SK-N-SH (cell line): ENCODE measurements around the gene LIMS2. TPM values are rescaled to one million over a fixed set of nuclear protein-coding genes. Genes with fewer than 3 reads are reported as not detected.

ENCODE experiments used
- CTCF ChIA-PET: fragments of 300-600, 350-600 bp; formaldehyde crosslinking; extraction: SDS; loops from one replicate; lab custom pipeline; 2021; lab: Yijun Ruan, JAX
- POLR2A ChIA-PET: fragments of 350-600 bp; sonication (Branson Sonifier 250); formaldehyde crosslinking; extraction: SDS; loops from one replicate; lab custom pipeline; 2020; ENCODE audit warnings: antibody characterized with exemption, inconsistent platforms; lab: Yijun Ruan, JAX
- DNase-seq: peaks from one replicate; pipeline ENCODE4 v3.0.0; 2012
- H2AFZ ChIP-seq: fragments of 200-600 bp; sonication (generic); 2 replicates; pipeline ENCODE4 v1.8.1; 2016; ENCODE audit warnings: antibody characterized with exemption, mild to moderate bottlenecking, low read depth
- H3F3A ChIP-seq: fragments of 200-600 bp; sonication (generic); replicated peaks from 2 replicates; pipeline ENCODE3; 2016; ENCODE audit warnings: antibody characterized with exemption, mild to moderate bottlenecking; ENCODE audit not compliant: insufficient read depth
- H3K27ac ChIP-seq, 2 experiments: fragments of 200-500 bp in 1 of 2; fragments of 200-600 bp in 1 of 2; sonication (Bioruptor generic) in 1 of 2; sonication (generic), shearing (Covaris generic) in 1 of 2; 2 replicates each; pipeline versions ENCODE4 v1.5.1 to v1.6.1; 2014 to 2016; ENCODE audit warnings: low read depth in 2 of 2, inconsistent platforms in 1 of 2, low read length in 1 of 2, mild to moderate bottlenecking in 1 of 2, mixed read lengths in 1 of 2
- H3K27me3 ChIP-seq: fragments of 200-600 bp; sonication (generic), shearing (Covaris generic); 2 replicates; pipeline ENCODE4 v1.6.1; 2016; ENCODE audit warnings: mixed run types; ENCODE audit not compliant: insufficient read depth
- H3K36me3 ChIP-seq, 2 experiments: fragments of 200-500 bp in 1 of 2; fragments of 200-600 bp in 1 of 2; sonication (Bioruptor generic) in 1 of 2; sonication (generic) in 1 of 2; replicated peaks in 1 of 2; 2 replicates each; pipeline versions ENCODE3 to v1.5.1; 2014 to 2016; ENCODE audit warnings: low read length in 1 of 2, mild to moderate bottlenecking in 1 of 2; ENCODE audit not compliant: insufficient read depth in 2 of 2, control insufficient read depth in 1 of 2
- H3K4me1 ChIP-seq, 2 experiments: fragments of 200-500 bp in 1 of 2; fragments of 200-600 bp in 1 of 2; sonication (Bioruptor generic) in 1 of 2; sonication (generic), shearing (Covaris generic) in 1 of 2; 2 replicates each; pipeline versions ENCODE4 v1.5.1 to v1.6.1; 2014 to 2016; ENCODE audit warnings: low read depth in 1 of 2, low read length in 1 of 2, mixed run types in 1 of 2; ENCODE audit not compliant: insufficient read depth in 2 of 2, control insufficient read depth in 1 of 2
- H3K4me2 ChIP-seq: fragments of 200-600 bp; sonication (generic), shearing (Covaris generic); 2 replicates; pipeline ENCODE4 v1.6.1; 2017; ENCODE audit warnings: mixed run types
- H3K4me3 ChIP-seq, 2 experiments: fragments of 200-500 bp in 1 of 2; fragments of 200-600 bp in 1 of 2; sonication (Bioruptor generic) in 1 of 2; sonication (generic), shearing (Covaris generic) in 1 of 2; 2 replicates each; pipeline versions ENCODE4 v1.5.1 to v1.8.1; 2014 to 2016; ENCODE audit warnings: low read depth in 2 of 2, inconsistent platforms in 1 of 2, low read length in 1 of 2, mild to moderate bottlenecking in 1 of 2, mixed read lengths in 1 of 2, moderate library complexity in 1 of 2
- H3K79me2 ChIP-seq: fragments of 200-600 bp; sonication (generic); 2 replicates; pipeline ENCODE4 v1.8.1; 2017; ENCODE audit warnings: mild to moderate bottlenecking; ENCODE audit not compliant: insufficient read depth
- H3K9ac ChIP-seq: fragments of 200-600 bp; sonication (generic); 2 replicates; pipeline ENCODE4 v1.6.1; 2017; ENCODE audit warnings: mixed run types
- H3K9me2 ChIP-seq: fragments of 200-600 bp; sonication (generic); 2 replicates; pipeline ENCODE4 v1.6.1; 2017; ENCODE audit warnings: mixed run types
- H3K9me3 ChIP-seq: fragments of 200-600 bp; sonication (generic); 2 replicates; pipeline ENCODE4 v1.6.1; 2017; ENCODE audit warnings: mixed run types, mild to moderate bottlenecking, moderate library complexity
- H4K20me1 ChIP-seq: fragments of 200-600 bp; sonication (generic); 2 replicates; pipeline ENCODE4 v1.6.1; 2017; ENCODE audit warnings: mild to moderate bottlenecking, mixed run types; ENCODE audit not compliant: insufficient read depth
- CHD2 ChIP-seq: fragments of 150-350 bp; IDR thresholded peaks from 2 replicates; pipeline ENCODE4 v1.6.1; 2018; ENCODE audit warnings: low read length; ENCODE audit not compliant: partially characterized antibody
- EP300 ChIP-seq, 2 experiments: IDR thresholded peaks; 2 replicates each; pipeline versions ENCODE4 v1.4.0 to v1.6.1; 2012; ENCODE audit warnings: borderline replicate concordance in 1 of 2, low read depth in 1 of 2, low read length in 1 of 2
- EZH2phosphoT487 ChIP-seq: fragments of 200-600 bp; sonication (generic); IDR thresholded peaks from 2 replicates; pipeline ENCODE4 v1.6.1; 2017; ENCODE audit warnings: low read depth, mixed run types, mild to moderate bottlenecking, antibody characterized with exemption, moderate library complexity, borderline replicate concordance
- FOSL2 ChIP-seq: IDR thresholded peaks from 2 replicates; pipeline ENCODE4 v1.4.0; 2012; ENCODE audit warnings: low read depth, mild to moderate bottlenecking, moderate library complexity, borderline replicate concordance
- FOXJ3 ChIP-seq: sonication (generic); formaldehyde crosslinking; IDR thresholded peaks from 2 replicates; pipeline ENCODE4 v1.5.1; 2020; ENCODE audit warnings: mild to moderate bottlenecking, missing genetic modification reagents
- FOXM1 ChIP-seq: IDR thresholded peaks from 2 replicates; pipeline ENCODE4 v1.4.0; 2012; ENCODE audit warnings: low read depth, mild to moderate bottlenecking
- GATA2 ChIP-seq: sonication (generic); formaldehyde crosslinking; IDR thresholded peaks from 2 replicates; pipeline ENCODE4 v1.5.0; 2020; ENCODE audit warnings: mild to moderate bottlenecking, missing genetic modification reagents
- MXI1 ChIP-seq: IDR thresholded peaks from 2 replicates; pipeline ENCODE4 v1.6.1; 2012; ENCODE audit warnings: mild to moderate bottlenecking, low read depth, low read length, improper control_type of control experiment
- RAD21 ChIP-seq: IDR thresholded peaks from 2 replicates; pipeline ENCODE4 v1.6.1; 2012; ENCODE audit warnings: mild to moderate bottlenecking, low read length
- RCOR1 ChIP-seq: fragments of 150-350 bp; IDR thresholded peaks from 2 replicates; pipeline ENCODE4 v1.6.1; 2017; ENCODE audit warnings: antibody characterized with exemption, low read length
- RFX5 ChIP-seq: IDR thresholded peaks from 2 replicates; pipeline ENCODE4 v1.6.1; 2012; ENCODE audit warnings: mild to moderate bottlenecking, improper control_type of control experiment, low read length
- TCF12 ChIP-seq: IDR thresholded peaks from 2 replicates; pipeline ENCODE4 v1.4.0; 2012
- TEAD4 ChIP-seq: IDR thresholded peaks from 2 replicates; pipeline ENCODE4 v1.4.0; 2012; ENCODE audit warnings: mild to moderate bottlenecking, borderline replicate concordance; ENCODE audit not compliant: insufficient read depth
- YY1 ChIP-seq: IDR thresholded peaks from 2 replicates; pipeline ENCODE4 v1.4.0; 2012; ENCODE audit warnings: low read depth, mild to moderate bottlenecking
- WGBS: methylation state at CpG from one replicate; pipeline ENCODE4 v1.1.6; 2017; ENCODE audit warnings: low lambda C conversion rate; 5-methylcytosine and 5-hydroxymethylcytosine counted together
- polyA plus RNA-seq, 3 experiments: library from polyadenylated mRNA; depleted of rRNA; stranded (reverse); fragments of >200 nt; gene quantifications; 2 replicates each; pipeline ENCODE4 v1.2.3, GENCODE V29; 2012
- TF ChIP-seq, protein P1 (sequence below): fragments of 200-600 bp; sonication (generic); IDR thresholded peaks from 2 replicates; pipeline ENCODE4 v1.6.1; 2017; ENCODE audit warnings: antibody characterized with exemption, mild to moderate bottlenecking, moderate library complexity
- TF ChIP-seq, protein P2 (sequence below): IDR thresholded peaks from 2 replicates; pipeline ENCODE4 v1.4.0; 2012; ENCODE audit warnings: low read depth
- TF ChIP-seq, protein P3 (sequence below): fragments of 150-350 bp; IDR thresholded peaks from 2 replicates; pipeline ENCODE4 v1.6.1; 2016; ENCODE audit warnings: mild to moderate bottlenecking, low read depth, low read length
- TF ChIP-seq, protein P4 (sequence below): IDR thresholded peaks from 2 replicates; pipeline ENCODE4; 2012

The LIMS2 gene
- polyA plus RNA-seq, 1 of the 3 experiments (the other 2 are of a cell fraction): 2.7 TPM

DNA sequence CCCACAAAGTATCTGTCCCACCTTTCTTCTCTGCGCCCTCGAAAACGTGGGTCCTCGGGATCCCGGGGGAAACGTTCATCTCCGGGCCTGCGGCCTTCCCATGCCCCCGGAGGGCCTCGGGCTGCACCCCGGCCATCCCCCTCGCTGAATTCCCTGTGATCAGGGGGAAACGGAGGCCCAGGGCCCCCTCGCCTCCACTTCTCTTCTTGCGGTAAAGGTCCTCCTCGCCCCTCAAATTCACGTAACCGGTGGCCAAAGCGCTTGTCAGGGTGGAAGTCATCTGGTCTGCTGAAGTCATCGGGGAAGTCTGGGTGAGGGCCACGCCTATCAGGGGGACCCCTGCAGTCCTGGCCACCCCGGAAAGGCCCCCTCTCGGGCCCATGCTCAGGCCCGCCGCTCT lies 38.2 kb upstream of the LIMS2 start:
- Histone ChIP-seq H3K9me3 (no peaks in the 10 kb centered on the region), H3K9me2 (no peaks in the 10 kb centered on the region), H3K27ac (no peak overlapping the region), H3K4me1 (no peaks in the 10 kb centered on the region), H3K9ac (no peak overlapping the region), H3F3A (no peaks in the 10 kb centered on the region), H3K4me2 (no peak overlapping the region), H2AFZ (no peak overlapping the region), H3K4me3 (no peak overlapping the region), H4K20me1 (no peaks in the 10 kb centered on the region), H3K27me3 (no peaks in the 10 kb centered on the region), H3K79me2 (no peaks in the 10 kb centered on the region), H3K36me3 (peaks cover 9 to 36% of the 10 kb centered on the region in 2 experiments)
- no peak for DNase-seq
- WGBS: 99% methylated on average over 22 of the region's 25 CpGs
- CTCF ChIA-PET: interaction anchor here (0.6 to 1.1 kb wide), 3 partner anchors 8 to 144 kb away, joined by 3 read pairs; partner anchors contain the start of gene POLR2D
- TF ChIP-seq RCOR1 (no peak), EZH2phosphoT487 (no peak), FOXM1 (no peak), FOXJ3 (no peak), TCF12 (no peak), CHD2 (no peak), GATA2 (CRISPR knock-in tag) (no peak), RFX5 (no peak)
- TF ChIP-seq, protein P1, sequence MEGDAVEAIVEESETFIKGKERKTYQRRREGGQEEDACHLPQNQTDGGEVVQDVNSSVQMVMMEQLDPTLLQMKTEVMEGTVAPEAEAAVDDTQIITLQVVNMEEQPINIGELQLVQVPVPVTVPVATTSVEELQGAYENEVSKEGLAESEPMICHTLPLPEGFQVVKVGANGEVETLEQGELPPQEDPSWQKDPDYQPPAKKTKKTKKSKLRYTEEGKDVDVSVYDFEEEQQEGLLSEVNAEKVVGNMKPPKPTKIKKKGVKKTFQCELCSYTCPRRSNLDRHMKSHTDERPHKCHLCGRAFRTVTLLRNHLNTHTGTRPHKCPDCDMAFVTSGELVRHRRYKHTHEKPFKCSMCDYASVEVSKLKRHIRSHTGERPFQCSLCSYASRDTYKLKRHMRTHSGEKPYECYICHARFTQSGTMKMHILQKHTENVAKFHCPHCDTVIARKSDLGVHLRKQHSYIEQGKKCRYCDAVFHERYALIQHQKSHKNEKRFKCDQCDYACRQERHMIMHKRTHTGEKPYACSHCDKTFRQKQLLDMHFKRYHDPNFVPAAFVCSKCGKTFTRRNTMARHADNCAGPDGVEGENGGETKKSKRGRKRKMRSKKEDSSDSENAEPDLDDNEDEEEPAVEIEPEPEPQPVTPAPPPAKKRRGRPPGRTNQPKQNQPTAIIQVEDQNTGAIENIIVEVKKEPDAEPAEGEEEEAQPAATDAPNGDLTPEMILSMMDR: no peak
- TF ChIP-seq, protein P2, sequence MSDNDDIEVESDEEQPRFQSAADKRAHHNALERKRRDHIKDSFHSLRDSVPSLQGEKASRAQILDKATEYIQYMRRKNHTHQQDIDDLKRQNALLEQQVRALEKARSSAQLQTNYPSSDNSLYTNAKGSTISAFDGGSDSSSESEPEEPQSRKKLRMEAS: no peak
- TF ChIP-seq, protein P3, sequence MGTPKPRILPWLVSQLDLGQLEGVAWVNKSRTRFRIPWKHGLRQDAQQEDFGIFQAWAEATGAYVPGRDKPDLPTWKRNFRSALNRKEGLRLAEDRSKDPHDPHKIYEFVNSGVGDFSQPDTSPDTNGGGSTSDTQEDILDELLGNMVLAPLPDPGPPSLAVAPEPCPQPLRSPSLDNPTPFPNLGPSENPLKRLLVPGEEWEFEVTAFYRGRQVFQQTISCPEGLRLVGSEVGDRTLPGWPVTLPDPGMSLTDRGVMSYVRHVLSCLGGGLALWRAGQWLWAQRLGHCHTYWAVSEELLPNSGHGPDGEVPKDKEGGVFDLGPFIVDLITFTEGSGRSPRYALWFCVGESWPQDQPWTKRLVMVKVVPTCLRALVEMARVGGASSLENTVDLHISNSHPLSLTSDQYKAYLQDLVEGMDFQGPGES: no peak
- POLR2A ChIA-PET: no interaction called here

DNA sequence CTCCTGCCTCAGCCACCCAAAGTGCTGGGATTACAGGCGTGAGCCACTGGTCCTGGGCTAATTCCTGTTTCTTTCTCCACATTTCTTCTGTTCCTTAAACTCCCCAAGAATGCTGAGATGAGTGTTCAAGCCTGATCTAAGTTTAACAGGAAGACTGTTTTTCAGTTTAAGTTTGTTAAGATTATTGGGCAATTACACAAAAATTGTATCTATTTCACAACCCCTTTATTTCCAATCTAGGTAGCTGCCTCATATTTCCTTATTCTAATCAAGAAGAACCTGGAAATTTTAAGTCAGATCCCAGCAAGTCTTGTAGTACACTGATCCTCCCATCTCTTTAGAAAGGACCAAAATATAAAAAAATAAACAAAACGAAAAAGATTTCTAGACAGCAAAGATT lies 37.7 kb upstream of the LIMS2 start:
- DNase-seq: no peak
- no peak overlapping the region for H2AFZ ChIP-seq
- H3K4me1 ChIP-seq: no peaks in the 10 kb centered on the region
- no peaks in the 10 kb centered on the region for H4K20me1 ChIP-seq
- ChIA-PET CTCF (interaction anchor here (1.1 to 1.5 kb wide), 2 partner anchors 9 to 15 kb away, joined by 3 to 4 read pairs; no protein-coding TSS in a partner anchor), POLR2A (no interaction called here)
- H3K9ac ChIP-seq: no peak overlapping the region
- H3K27me3 ChIP-seq: no peaks in the 10 kb centered on the region
- no peak overlapping the region for H3K4me2 ChIP-seq
- peaks cover 4 to 36% of the 10 kb centered on the region in 2 experiments for H3K36me3 ChIP-seq
- no peaks in the 10 kb centered on the region for H3K79me2 ChIP-seq
- H3K9me3 ChIP-seq: no peaks in the 10 kb centered on the region
- no peaks in the 10 kb centered on the region for H3F3A ChIP-seq
- H3K9me2 ChIP-seq: no peaks in the 10 kb centered on the region
- H3K4me3 ChIP-seq: no peak overlapping the region
- WGBS: 87% methylated on average over 2 of the region's 2 CpGs
- no peak overlapping the region for H3K27ac ChIP-seq
- TF ChIP-seq TEAD4 (no peak), FOSL2 (no peak), EP300 (IDR thresholded peaks at IDR 0.05; ENCODE audit: borderline replicate concordance in 1 of 2, low read depth in 1 of 2, low read length in 1 of 2) (no peak), YY1 (no peak), RCOR1 (no peak), MXI1 (no peak), RAD21 (no peak), TCF12 (no peak)
- TF ChIP-seq, protein P4, sequence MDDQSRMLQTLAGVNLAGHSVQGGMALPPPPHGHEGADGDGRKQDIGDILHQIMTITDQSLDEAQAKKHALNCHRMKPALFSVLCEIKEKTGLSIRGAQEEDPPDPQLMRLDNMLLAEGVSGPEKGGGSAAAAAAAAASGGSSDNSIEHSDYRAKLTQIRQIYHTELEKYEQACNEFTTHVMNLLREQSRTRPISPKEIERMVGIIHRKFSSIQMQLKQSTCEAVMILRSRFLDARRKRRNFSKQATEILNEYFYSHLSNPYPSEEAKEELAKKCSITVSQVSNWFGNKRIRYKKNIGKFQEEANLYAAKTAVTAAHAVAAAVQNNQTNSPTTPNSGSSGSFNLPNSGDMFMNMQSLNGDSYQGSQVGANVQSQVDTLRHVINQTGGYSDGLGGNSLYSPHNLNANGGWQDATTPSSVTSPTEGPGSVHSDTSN: no peak
- TF ChIP-seq, protein P3: no peak
- TF ChIP-seq, protein P1: no peak
